Mesothelial cell of epicardium (in vitro differentiated cells): ENCODE results near the gene SWT1. TPM values are rescaled to one million over a fixed set of nuclear protein-coding genes. Genes with fewer than 3 reads are reported as not detected.

Source experiments
- DNase-seq, 2 experiments: peaks; one replicate each; pipeline ENCODE4 v3.0.0; 2021; ENCODE audit warnings: low spot score in 2 of 2; ENCODE audit not compliant: unreplicated experiment in 2 of 2
- H3K27ac Mint-ChIP-seq: 2 replicates; pipeline ENCODE4 v1.8.0; 2021; ENCODE audit warnings: mixed read lengths
- H3K27me3 Mint-ChIP-seq: 2 replicates; pipeline ENCODE4 v1.8.0; 2021; ENCODE audit warnings: low read depth, mixed read lengths
- H3K36me3 Mint-ChIP-seq: 2 replicates; pipeline ENCODE4 v1.8.0; 2021; ENCODE audit warnings: mixed read lengths
- H3K4me1 Mint-ChIP-seq: 2 replicates; pipeline ENCODE4 v1.8.0; 2021; ENCODE audit warnings: mixed read lengths
- H3K4me3 Mint-ChIP-seq: 2 replicates; pipeline ENCODE4 v1.8.0; 2021; ENCODE audit warnings: mild to moderate bottlenecking, moderate library complexity, mixed read lengths
- H3K9me3 Mint-ChIP-seq: 2 replicates; pipeline ENCODE4 v1.8.0; 2021; ENCODE audit warnings: mixed read lengths
- total RNA-seq: library from RNA; stranded (reverse); gene quantifications from 3 replicates; pipeline ENCODE4 v1.2.1, GENCODE V29; 2021
- TF ChIP-seq, protein P1 (sequence below): fragments of 200-600 bp; sonication (generic); IDR thresholded peaks from one replicate; pipeline ENCODE4 v1.5.0; 2021; ENCODE audit warnings: antibody characterized with exemption; ENCODE audit not compliant: unreplicated experiment

SWT1 gene, protein sequence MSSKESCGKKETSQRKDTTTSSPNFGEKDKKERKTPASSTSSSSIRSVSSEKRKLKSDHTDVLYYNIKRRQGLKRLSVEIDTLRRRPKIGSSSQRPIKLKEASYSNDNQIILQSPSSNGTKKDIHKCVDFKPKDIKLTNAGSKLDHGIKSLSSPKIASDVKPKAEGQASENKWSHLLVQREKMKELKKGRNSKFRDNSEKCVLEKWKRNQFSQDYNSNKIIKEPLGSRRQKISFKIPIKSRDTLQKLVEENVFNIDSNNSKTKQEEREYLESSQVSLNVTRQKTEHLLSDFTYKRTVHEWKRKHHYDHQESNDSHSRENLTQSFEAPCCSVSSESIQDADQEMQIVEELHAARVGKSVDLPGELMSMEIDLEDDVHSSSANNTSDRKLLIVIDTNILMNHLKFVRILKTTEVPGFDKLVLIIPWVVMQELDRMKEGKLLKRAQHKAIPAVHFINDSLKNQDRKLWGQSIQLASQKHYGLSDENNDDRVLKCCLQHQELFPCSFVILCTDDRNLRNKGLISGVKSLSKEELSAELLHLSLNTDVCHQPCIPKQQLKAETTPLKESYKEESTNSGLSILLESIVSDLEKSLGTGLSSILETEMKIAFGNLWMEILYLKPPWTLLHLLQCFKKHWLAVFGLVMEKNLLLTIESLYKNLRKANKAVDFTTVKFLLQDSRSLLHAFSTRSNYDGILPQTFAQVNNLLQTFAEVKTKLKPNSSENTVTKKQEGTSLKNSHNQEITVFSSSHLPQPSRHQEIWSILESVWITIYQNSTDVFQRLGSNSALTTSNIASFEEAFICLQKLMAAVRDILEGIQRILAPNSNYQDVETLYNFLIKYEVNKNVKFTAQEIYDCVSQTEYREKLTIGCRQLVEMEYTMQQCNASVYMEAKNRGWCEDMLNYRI
- total RNA-seq, result 8.0 to 8.6 TPM (median 8.1 TPM) in 3 replicates

GRCh38 chr1:185156854-185157598, at the start of gene SWT1, which contains the start of gene TRMT1L:
SWT1 (plus strand) TSS chr1:185157167; CDS start chr1:185160842, 3,675 bp downstream.
TRMT1L (minus strand) TSS chr1:185156953; CDS start chr1:185156712, 241 bp downstream.
- peak; percentile 92 to 98 for DNase-seq
- Mint-ChIP-seq H3K27me3 (no peaks in the 10 kb centered on the region), H3K4me1 (peaks cover 38% of the 10 kb centered on the region), H3K9me3 (no peaks in the 10 kb centered on the region), H3K36me3 (no peaks in the 10 kb centered on the region), H3K4me3 (peak within 1 kb of the TSS; percentile 99), H3K27ac (peak within 1 kb of the TSS; percentile 99)
- TF ChIP-seq, protein P1, sequence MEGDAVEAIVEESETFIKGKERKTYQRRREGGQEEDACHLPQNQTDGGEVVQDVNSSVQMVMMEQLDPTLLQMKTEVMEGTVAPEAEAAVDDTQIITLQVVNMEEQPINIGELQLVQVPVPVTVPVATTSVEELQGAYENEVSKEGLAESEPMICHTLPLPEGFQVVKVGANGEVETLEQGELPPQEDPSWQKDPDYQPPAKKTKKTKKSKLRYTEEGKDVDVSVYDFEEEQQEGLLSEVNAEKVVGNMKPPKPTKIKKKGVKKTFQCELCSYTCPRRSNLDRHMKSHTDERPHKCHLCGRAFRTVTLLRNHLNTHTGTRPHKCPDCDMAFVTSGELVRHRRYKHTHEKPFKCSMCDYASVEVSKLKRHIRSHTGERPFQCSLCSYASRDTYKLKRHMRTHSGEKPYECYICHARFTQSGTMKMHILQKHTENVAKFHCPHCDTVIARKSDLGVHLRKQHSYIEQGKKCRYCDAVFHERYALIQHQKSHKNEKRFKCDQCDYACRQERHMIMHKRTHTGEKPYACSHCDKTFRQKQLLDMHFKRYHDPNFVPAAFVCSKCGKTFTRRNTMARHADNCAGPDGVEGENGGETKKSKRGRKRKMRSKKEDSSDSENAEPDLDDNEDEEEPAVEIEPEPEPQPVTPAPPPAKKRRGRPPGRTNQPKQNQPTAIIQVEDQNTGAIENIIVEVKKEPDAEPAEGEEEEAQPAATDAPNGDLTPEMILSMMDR, result no peak

- Mint-ChIP-seq H3K9me3 (peaks cover 40% of the 10 kb centered on the region), H3K27me3 (no peaks in the 10 kb centered on the region), H3K4me1 (no peaks in the 10 kb centered on the region), H3K36me3 (peaks cover 40% of the 10 kb centered on the region), H3K27ac (no peak overlapping the region), H3K4me3 (no peak overlapping the region)
- TF ChIP-seq, protein P1, result no peak
- DNase-seq, result no peak
Measured at GRCh38 chr1:185108321-185108720, 48.6 kb upstream of the SWT1 start.

- Mint-ChIP-seq H3K27ac (no peak overlapping the region), H3K9me3 (peaks cover 39% of the 10 kb centered on the region), H3K27me3 (no peaks in the 10 kb centered on the region), H3K4me3 (no peak overlapping the region), H3K36me3 (peaks cover 21% of the 10 kb centered on the region), H3K4me1 (no peaks in the 10 kb centered on the region)
- DNase-seq, result no peak
- TF ChIP-seq, protein P1, result no peak
Measured at GRCh38 chr1:185110145-185110544, 46.8 kb upstream of the SWT1 start.

DNA sequence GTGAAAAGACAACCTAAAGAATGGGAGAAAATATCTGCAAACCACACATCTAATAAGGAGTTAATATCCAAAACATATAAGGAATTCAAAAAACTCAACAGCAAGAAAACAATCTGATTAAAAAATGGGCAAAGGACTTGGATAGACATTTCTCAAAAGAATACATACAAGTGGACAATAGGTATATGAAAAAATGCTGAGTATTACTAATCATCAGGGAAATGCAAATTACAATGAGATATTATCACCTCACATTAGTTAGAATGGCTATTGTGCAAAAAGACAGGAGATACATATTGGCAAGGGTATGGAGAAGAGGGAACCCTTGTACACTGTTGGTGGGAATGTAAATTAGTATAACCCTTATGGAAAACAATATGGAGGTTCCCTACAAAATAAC, 45.1 kb upstream of the SWT1 start:
- DNase-seq, result no peak
- peaks cover 26% of the 10 kb centered on the region for H3K9me3 Mint-ChIP-seq
- no peak overlapping the region for H3K4me3 Mint-ChIP-seq
- no peaks in the 10 kb centered on the region for H3K4me1 Mint-ChIP-seq
- no peaks in the 10 kb centered on the region for H3K27me3 Mint-ChIP-seq
- TF ChIP-seq, protein P1, result no peak
- H3K36me3 Mint-ChIP-seq, result peaks cover 14% of the 10 kb centered on the region
- no peak overlapping the region for H3K27ac Mint-ChIP-seq

DNA sequence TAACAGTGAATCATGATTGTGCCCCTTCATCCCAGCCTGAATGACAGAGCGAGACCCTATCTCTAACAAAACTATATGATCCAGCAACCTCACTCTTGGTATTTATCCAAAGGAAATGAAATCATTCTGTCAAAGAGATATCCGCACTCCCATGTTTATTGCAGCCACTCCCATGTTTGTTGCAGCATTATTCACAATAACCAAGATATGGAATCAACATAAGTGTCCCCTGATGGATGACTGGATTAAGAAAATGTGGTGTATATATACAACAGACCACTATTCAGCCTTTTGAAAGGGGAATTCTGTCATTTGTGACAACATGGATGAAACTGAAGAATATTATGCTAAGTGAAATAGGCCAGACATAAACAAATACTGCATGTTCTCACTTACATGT, 44.6 kb upstream of the SWT1 start:
- H3K27me3 Mint-ChIP-seq, result no peaks in the 10 kb centered on the region
- H3K4me1 Mint-ChIP-seq, result no peaks in the 10 kb centered on the region
- H3K9me3 Mint-ChIP-seq, result peaks cover 23% of the 10 kb centered on the region
- no peak overlapping the region for H3K4me3 Mint-ChIP-seq
- TF ChIP-seq, protein P1, result no peak
- DNase-seq, result no peak
- no peak overlapping the region for H3K27ac Mint-ChIP-seq
- H3K36me3 Mint-ChIP-seq, result peaks cover 16% of the 10 kb centered on the region
